Tibial nerve (tissue), 4 donors: Measurements from ENCODE around the gene TRPV5.

Experiments used
- EP300 ChIP-seq, 2 donors: sonication (generic); formaldehyde crosslinking; IDR thresholded peaks; one replicate each; pipeline ENCODE4 v1.6.1; 2017; ENCODE audit warnings: antibody characterized with exemption in 2 of 2, mild to moderate bottlenecking in 1 of 2
- POLR2A ChIP-seq, 2 donors: fragments of 450-650 bp; IDR thresholded peaks; one replicate each; pipeline ENCODE4 v1.6.1; 2017; ENCODE audit warnings: antibody characterized with exemption in 2 of 2, mild to moderate bottlenecking in 2 of 2, moderate library complexity in 2 of 2
- TF ChIP-seq, protein P1 (sequence below), 5 experiments: fragments of 200-600 bp in 3 of 5; fragments of 450-650 bp in 2 of 5; sonication (generic) in 3 of 5; IDR thresholded peaks; one replicate each; pipeline ENCODE4 v1.5.1; 2016 to 2019; ENCODE audit warnings: antibody characterized with exemption in 5 of 5, mild to moderate bottlenecking in 3 of 5, moderate library complexity in 2 of 5

DNA sequence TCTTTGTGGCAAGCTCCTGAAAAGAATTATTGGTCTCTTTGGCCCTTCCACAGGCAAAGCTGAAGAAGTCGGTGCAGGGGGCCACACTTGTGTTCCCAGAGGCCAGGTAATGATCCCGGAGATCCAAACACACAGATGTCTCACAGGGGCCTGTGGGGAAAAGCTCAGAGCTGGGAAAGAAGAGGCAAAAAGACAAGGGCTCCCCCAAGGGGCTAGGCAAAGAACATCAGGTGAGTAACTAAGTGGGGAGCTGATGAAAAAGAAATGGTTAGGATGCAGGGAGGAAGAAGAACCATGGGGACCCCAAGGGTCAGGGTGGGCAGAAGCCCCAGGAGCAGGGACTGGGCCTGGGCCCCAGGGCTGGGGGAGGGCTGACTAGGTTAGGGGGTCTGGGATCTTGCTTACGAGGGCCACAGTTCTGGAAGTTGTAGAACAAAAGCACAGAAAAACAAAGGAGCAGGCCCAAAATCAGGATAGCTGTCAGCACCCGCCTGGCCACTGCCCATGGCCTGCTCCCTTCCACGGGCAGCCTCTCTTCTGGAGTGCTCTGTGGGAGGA, 27.5 kb upstream of the TRPV5 start:
- TF ChIP-seq EP300 (IDR thresholded peaks at IDR 0.05) (no peak), POLR2A (IDR thresholded peaks at IDR 0.05) (no peak)
- TF ChIP-seq, protein P1, sequence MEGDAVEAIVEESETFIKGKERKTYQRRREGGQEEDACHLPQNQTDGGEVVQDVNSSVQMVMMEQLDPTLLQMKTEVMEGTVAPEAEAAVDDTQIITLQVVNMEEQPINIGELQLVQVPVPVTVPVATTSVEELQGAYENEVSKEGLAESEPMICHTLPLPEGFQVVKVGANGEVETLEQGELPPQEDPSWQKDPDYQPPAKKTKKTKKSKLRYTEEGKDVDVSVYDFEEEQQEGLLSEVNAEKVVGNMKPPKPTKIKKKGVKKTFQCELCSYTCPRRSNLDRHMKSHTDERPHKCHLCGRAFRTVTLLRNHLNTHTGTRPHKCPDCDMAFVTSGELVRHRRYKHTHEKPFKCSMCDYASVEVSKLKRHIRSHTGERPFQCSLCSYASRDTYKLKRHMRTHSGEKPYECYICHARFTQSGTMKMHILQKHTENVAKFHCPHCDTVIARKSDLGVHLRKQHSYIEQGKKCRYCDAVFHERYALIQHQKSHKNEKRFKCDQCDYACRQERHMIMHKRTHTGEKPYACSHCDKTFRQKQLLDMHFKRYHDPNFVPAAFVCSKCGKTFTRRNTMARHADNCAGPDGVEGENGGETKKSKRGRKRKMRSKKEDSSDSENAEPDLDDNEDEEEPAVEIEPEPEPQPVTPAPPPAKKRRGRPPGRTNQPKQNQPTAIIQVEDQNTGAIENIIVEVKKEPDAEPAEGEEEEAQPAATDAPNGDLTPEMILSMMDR (IDR thresholded peaks at IDR 0.05) = no peak
